Cardiac muscle cell (in vitro differentiated cells and primary cell): Measurements from ENCODE around the gene FBXL19. TPM values are rescaled to one million over a fixed set of nuclear protein-coding genes. Genes with fewer than 3 reads are reported as not detected.
A peak's percentile ranks its signal among the peaks of the same experiment; 100 is the strongest.

ENCODE experiments used
- DNase-seq, 2 donors: peaks; one replicate each; pipeline versions ENCODE4 v3.0.0 to v3.0.0-alpha.2; 2010 to 2017; ENCODE audit warnings: low read depth in 1 of 2, low spot score in 1 of 2
- H3K27ac ChIP-seq: fragments of 200-600 bp; sonication (generic); 2 replicates; pipeline ENCODE4 v1.5.1; 2016
- H3K27me3 ChIP-seq: fragments of 200-600 bp; sonication (generic); 2 replicates; pipeline ENCODE4 v1.6.0; 2016; ENCODE audit warnings: control low read depth
- H3K36me3 ChIP-seq: fragments of 200-600 bp; sonication (generic); 2 replicates; pipeline ENCODE4 v1.5.1; 2016; ENCODE audit warnings: control low read depth
- H3K4me1 ChIP-seq: fragments of 200-600 bp; sonication (generic); 2 replicates; pipeline ENCODE4 v1.8.1; 2017; ENCODE audit warnings: low read depth, mild to moderate bottlenecking, mixed run types
- H3K4me3 ChIP-seq: fragments of 200-600 bp; sonication (generic); 2 replicates; pipeline ENCODE4 v1.5.1; 2016; ENCODE audit warnings: mild to moderate bottlenecking
- H3K9me3 ChIP-seq: fragments of 200-600 bp; sonication (generic); 2 replicates; pipeline ENCODE4 v1.5.1; 2017; ENCODE audit warnings: low read depth, mild to moderate bottlenecking, control low read depth
- polyA plus RNA-seq: library from polyadenylated mRNA; unstranded; fragments of >200 nt; fragmentation: Nextera tagmentation; extraction: Ambion mirVana; gene quantifications from 2 replicates; pipeline ENCODE4 v1.2.1, GENCODE V29; 2016
- total RNA-seq: library from RNA; depleted of rRNA; stranded (reverse); fragments of >200 nt; gene quantifications from 2 replicates; pipeline ENCODE4 v1.2.3, GENCODE V29; 2016
- TF ChIP-seq, protein P1 (sequence below): IDR thresholded peaks from 2 replicates; pipeline ENCODE4 v1.5.1; 2012; ENCODE audit warnings: low read depth, mild to moderate bottlenecking, low read length

Gene FBXL19
- total and polyA plus RNA-seq, 2 experiments from 2014 or later: 4.0 to 60.0 TPM

DNA sequence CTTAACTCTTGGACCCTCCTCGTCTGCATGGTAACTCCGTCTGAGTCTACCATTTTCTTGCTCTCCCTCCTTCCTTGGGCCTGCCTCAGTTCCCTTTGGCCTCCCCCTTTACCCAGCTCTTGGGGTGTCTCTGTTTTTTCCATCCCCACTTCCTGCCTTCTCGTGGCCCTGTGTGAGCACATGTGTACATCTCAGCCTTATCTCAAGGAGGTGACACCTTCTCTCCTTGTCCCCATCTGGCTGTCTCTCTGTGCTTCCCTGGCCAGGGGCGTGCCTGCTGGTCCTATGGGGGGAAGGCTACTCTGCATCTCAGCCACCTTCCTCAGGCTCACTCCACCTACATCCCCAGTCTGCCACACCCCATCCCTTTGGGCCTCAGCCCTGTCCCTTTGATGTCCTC, 20.4 kb upstream of the FBXL19 start:
- H3K4me1 ChIP-seq: no peaks in the 10 kb centered on the region
- no peaks in the 10 kb centered on the region for H3K36me3 ChIP-seq
- H3K27me3 ChIP-seq: no peaks in the 10 kb centered on the region
- H3K27ac ChIP-seq: no peak overlapping the region
- TF ChIP-seq, protein P1, sequence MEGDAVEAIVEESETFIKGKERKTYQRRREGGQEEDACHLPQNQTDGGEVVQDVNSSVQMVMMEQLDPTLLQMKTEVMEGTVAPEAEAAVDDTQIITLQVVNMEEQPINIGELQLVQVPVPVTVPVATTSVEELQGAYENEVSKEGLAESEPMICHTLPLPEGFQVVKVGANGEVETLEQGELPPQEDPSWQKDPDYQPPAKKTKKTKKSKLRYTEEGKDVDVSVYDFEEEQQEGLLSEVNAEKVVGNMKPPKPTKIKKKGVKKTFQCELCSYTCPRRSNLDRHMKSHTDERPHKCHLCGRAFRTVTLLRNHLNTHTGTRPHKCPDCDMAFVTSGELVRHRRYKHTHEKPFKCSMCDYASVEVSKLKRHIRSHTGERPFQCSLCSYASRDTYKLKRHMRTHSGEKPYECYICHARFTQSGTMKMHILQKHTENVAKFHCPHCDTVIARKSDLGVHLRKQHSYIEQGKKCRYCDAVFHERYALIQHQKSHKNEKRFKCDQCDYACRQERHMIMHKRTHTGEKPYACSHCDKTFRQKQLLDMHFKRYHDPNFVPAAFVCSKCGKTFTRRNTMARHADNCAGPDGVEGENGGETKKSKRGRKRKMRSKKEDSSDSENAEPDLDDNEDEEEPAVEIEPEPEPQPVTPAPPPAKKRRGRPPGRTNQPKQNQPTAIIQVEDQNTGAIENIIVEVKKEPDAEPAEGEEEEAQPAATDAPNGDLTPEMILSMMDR: no peak
- no peaks in the 10 kb centered on the region for H3K9me3 ChIP-seq
- H3K4me3 ChIP-seq: no peak overlapping the region
- no peak for DNase-seq

DNA sequence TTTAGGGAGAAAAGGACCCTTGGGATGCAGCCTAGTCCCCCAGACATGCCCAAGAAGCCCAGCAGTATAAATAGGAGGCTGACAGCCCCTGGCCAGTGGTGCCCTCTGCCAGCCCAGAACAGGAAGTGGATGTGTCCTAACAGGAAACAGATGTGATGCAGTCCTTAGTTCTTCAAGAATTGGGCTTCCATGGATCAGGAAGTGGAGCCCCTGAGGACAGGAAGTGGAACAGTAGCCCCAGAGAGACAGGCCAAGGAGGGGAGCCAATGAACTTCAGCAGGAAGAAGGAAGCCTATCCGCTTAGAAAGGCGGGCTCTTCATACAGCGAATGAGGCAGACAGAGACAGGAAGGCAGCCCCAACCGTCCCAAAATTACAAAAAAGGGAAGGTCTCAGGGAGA, 19.8 kb upstream of the FBXL19 start:
- Histone ChIP-seq H3K36me3 (no peaks in the 10 kb centered on the region), H3K27ac (no peak overlapping the region), H3K9me3 (no peaks in the 10 kb centered on the region), H3K4me3 (no peak overlapping the region), H3K27me3 (no peaks in the 10 kb centered on the region), H3K4me1 (no peaks in the 10 kb centered on the region)
- TF ChIP-seq, protein P1: no peak
- DNase-seq: peak in 1 of 2 donors; percentile 37

DNA sequence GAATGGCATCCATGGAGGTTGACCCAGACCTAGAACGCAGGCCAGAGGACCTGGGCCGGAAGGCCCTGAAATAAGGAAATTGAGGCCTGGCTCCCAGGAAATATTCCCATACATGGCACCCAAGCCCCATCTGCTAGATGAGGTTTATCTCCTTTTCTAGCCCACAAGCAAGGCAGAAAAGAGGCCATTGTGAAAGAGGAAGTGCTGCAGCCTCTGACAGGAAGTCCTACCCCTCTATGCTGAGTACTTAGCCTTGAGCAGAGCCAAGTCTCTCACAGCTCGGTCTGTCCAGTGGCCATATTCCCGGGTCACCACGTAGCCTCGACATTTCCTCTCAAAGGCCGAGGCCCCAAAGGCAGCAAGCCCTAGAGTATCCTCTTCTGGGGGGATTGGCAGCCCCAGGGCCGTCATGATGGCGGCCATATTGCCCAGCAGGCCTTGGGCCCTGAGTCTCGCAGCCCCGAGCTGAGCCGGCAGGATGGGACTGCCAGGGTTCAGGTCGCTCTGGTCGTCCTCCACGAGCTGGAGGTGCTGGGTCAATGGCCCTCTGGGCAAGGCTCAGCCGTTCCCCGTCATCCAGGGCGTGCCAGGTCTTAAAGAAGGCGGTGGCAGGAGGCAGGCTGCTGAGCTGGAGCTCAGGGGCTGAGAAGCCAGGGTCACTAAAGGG, 19.1 kb upstream of the FBXL19 start:
- no peak for DNase-seq
- H3K27me3 ChIP-seq: no peaks in the 10 kb centered on the region

DNA sequence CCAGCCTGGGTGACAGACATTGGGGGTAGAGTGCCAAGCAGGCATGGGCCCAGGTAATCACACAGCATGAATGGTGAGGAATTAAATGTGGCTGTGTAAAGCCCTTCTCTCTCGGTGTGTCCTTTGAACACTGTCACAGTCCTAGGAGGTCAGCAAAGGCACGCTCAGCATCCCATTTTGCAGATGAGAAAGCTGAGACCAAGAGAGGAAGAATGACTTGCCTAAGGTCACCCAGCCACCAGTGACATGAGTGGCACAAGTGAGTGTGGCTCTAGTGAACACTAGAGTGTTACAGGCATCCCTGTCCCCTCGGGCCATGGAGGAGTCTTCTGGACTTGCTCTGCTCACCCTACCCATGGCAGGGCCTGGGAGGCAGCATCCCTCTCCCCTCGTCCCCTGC, 16.3 kb upstream of the FBXL19 start:
- Histone ChIP-seq H3K4me1 (no peaks in the 10 kb centered on the region), H3K27me3 (no peaks in the 10 kb centered on the region), H3K36me3 (no peaks in the 10 kb centered on the region), H3K4me3 (no peak overlapping the region), H3K27ac (no peak overlapping the region), H3K9me3 (no peaks in the 10 kb centered on the region)
- TF ChIP-seq, protein P1: no peak
- no peak for DNase-seq

More for the DNA sequence above, 19.1 kb upstream of the FBXL19 start:
- Histone ChIP-seq H3K9me3 (no peaks in the 10 kb centered on the region), H3K27ac (no peak overlapping the region), H3K4me3 (no peak overlapping the region), H3K36me3 (no peaks in the 10 kb centered on the region), H3K4me1 (no peaks in the 10 kb centered on the region)
- TF ChIP-seq, protein P1: no peak

DNA sequence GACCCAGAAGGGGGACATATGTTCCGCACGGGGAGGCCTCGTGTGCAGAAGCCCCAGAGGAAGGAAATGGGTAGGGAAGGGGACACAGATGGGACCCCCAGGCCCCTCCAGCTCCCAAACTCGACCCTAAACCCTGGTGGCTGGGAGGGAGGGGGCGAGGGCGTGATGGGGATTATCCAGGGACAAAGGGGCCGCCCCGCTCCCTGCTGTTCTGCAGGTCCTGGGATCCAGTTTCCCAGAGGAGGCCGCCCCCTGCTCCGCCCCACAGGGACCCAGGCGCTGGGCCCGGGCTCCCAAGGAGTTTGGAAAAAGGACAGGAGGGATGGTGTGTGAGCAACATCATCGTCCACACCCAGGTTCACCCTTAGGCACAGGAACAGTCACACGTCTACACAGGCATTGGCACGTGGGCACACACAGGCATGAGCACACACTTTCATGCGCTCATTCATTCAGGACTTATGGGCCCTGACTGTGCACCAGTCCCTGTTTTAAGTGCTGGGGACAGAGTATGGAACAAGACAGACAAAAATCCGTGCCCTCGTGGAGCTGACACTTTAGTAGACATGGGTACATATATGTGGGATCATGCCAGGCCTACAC, 12.8 kb upstream of the FBXL19 start:
- Histone ChIP-seq H3K27me3 (no peaks in the 10 kb centered on the region), H3K27ac (no peak overlapping the region), H3K4me3 (no peak overlapping the region), H3K36me3 (no peaks in the 10 kb centered on the region), H3K9me3 (no peaks in the 10 kb centered on the region), H3K4me1 (no peaks in the 10 kb centered on the region)
- TF ChIP-seq, protein P1: no peak
- no peak for DNase-seq
